ENCODE data around the gene OR4C45.
"Not testable (repeated sequence)": the region's sequence is repeated elsewhere in the genome, so short reads cannot be mapped to it uniquely, and the experiment has no call there.

OR4C45 gene

DNA sequence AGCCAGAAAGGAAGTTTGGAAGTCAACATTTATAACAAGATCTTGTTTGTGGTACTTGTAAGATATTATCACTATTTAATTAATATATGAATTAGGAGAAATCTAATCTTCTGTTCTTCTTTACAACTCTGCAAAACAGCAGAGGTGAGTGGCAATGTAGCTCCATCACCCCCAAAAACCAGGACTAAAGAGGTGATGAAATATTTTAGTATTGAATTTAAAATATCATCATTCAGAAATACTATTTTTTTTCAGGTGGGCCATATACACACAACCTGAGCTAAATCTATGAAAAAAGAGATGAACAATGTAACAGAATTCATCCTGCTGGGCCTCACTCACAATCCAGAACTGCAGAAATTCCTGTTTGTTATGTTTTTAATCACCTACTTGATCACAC, at the start of gene OR4C45:
OR4C45 (plus strand) TSS at position 301 of the 400 bp plus-strand sequence.
- no peak for DNase-seq

DNA sequence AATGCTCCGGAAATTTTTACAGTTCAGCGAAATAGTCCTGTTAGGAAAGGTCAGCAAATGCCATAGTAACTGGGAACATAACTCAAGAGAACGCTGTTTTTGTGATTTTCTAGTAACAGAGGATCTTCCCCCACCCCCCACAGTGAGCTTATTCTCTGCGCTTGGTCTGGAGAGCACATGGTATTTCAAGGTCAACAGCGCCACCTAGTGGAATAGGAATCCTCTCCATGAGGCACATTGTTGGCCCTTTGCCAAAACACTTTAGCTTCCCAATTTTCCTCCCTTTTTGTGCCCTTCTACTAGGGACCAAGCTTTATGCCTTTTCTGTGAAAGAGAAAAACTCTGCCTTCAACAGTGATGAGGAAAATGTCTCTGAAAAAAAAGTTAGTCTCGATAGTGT, 37.1 kb upstream of the OR4C45 start:
- DNase-seq = no peak

DNA sequence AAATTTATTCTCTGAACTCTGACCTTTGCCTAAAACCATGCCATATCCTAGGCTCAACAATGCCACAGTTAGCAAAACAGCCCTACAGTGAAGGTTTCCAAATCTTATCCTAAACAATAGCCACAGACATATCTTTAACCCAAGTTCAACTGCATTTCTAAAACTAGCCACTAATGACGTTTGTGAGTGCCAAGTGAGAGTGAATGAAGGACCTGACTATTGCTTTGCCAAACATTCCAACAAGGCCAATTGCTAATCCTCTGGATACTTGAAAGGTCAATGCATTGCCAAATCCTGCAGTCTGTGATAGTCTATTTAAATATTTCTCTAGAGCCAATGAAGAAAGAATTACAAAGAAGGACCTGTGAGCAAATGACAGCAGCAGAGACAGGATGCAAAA, 2.5 kb upstream of the OR4C45 start:
- no peak for DNase-seq

DNA sequence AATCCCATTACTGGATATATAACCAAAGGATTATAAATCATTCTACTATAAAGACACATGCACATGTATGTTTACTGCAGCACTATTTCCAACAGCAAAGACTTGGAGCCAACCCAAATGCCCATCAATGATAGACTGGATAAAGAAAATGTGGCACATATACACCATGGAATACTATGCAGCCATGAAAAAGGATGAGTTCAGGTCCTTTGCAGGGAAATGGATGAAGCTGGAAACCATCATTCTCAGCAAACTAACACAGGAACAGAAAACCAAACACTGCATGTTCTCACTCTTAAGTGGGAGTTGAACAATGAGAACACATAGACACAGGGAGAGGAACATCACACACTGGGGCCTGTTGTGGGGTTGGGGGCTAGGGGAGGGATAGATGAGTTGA, 3.6 kb downstream of the OR4C45 start:
- not testable (repeated sequence) for DNase-seq

DNA sequence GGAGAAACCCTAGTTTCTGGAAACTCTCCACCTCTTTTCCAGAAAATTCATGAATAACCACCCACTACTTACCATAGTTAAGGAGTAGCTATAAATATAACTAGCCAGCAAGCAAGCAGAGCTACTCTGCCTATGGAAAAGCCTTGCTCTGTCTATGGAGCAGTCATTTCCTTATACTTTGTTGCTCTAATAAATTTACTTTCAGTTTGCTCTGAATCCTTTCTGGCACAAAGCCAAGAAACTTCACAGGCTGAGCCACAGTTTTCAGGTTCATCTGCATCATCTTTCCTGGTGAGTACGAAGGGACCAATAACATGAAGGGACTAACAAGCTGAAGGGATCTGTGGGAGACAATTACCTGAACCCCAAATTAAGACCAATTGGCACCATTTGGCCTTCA, 4.6 kb downstream of the OR4C45 start:
- DNase-seq = no peak

DNA sequence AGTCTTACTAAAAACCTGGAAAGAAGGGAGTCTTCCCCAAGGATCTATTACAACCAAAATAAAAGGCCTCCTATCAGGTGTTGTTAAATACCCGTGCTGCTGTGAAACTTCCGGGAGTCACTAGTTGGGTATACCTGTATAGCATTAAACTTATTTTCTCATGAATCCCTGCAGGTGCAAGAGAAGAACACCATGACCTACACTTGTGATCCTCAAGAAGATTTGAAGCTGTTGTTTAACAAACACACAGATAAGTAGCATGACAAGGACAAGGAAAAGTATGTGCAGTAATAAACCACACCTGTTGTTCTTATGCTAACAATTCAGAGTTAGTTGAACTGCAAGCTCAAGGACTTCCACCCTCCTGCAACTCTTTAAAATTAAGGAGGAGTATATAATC, 12.0 kb downstream of the OR4C45 start:
- no peak for DNase-seq

DNA sequence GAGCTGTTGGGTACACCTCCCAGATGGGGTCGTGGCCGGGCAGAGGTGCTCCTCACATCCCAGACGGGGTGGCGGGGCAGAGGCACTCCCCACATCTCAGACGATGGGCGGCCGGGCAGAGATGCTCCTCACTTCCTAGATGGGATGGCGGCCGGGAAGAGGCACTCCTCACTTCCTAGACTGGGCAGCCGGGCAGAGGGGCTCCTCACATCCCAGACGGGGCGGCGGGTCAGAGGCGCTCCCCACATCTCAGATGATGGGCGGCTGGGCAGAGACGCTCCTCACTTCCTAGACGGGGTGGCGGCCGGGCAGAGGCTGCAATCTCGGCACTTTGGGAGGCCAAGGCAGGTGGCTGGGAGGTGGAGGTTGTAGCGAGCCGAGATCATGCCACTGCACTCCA, 30.4 kb downstream of the OR4C45 start:
- not testable (repeated sequence) for DNase-seq

DNA sequence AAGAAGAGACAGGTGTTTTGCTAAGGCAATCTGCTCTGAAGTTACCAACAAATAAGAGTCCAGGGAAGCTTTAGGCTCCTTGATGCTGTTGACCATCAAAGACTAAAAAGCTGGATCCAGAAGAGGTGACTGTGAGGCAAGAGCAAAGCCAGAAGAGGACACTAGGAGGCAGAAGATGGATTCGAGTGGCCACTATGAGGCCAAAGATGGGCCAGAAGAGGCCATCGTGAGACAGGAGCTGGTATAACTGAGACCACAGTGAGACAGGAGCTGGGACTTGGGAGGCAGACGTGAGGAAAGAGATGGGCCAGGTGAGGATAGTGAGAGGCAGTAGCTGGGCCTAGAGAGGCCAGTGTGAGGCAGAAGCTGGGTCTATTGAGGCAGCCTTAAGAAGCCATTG, 37.7 kb downstream of the OR4C45 start:
- no peak for DNase-seq

DNA sequence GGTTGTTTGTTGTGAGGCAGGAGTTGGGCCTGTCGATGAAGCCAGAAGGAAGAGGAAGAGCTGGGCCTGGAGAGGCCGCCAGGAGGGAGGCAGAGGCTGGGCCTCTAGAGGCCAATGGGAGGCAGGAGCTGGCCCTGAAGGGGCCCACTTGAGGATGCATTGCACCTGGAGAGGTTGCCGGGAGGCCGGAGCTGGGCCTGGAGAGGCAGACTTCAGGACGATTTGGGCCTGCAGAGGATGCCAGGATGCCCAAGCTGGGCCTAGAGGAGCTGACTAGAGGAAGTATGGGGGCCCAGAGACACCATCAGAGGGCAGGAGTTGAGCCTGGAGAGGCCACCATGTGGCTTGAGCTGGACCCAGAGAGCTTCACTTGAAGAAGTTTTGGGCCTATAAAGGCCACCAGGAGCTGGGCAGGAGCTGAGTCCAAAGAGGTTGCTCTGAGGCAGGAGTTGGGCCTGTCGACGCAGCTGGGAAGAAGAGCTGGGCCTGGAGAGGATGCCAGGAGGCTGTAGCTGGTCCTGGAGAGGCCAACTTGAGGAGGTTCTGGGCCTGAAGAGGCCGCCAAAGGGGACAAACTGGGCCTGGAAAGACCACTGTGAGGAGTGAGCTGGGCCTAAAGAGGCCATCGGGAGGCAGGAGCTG, 39.0 kb downstream of the OR4C45 start:
- DNase-seq = no peak

DNA sequence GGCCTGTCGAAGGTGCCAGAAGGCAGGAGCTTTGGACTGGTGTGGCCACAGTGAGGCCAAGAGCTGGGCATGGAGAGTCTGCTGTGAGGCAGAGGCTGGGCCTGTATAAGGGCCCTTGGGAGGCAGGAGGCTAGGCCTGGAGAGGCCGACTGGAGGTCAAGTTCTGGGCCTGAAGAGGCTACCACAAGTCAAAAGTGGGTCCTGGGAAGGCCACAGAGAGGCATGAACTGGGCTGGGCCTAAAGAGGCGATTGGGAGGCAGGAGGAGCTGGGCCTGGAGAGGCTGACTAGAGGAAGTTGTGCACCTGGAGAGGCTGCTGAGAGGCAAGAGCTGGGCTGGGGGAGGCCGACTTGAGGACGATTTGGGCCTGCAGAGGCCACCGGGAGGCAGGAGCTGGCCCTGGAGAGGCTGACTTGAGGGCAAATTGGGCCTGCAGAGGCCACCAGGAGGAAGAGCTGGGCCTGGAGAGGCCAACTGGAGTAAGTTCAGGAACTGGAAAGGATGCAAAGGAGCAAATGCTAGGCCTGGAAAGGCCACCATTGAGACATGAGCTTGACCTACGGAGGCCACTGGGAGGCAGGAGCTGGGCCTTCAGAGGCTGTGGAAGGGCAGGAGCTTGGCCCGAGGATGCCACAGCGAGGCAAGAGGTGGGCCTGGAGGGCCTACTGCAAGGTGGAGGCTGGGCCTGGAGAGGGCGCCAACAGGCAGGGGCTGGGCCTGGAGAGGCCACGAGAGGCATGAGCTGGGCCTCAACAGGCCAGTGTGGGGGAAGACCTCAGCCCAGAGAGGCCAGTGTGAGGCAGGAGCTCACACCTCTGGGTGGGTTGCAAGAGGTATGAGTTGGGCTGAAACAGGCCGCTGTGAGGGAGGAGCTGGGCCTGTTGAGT, 39.8 kb downstream of the OR4C45 start:
- DNase-seq = no peak

DNA sequence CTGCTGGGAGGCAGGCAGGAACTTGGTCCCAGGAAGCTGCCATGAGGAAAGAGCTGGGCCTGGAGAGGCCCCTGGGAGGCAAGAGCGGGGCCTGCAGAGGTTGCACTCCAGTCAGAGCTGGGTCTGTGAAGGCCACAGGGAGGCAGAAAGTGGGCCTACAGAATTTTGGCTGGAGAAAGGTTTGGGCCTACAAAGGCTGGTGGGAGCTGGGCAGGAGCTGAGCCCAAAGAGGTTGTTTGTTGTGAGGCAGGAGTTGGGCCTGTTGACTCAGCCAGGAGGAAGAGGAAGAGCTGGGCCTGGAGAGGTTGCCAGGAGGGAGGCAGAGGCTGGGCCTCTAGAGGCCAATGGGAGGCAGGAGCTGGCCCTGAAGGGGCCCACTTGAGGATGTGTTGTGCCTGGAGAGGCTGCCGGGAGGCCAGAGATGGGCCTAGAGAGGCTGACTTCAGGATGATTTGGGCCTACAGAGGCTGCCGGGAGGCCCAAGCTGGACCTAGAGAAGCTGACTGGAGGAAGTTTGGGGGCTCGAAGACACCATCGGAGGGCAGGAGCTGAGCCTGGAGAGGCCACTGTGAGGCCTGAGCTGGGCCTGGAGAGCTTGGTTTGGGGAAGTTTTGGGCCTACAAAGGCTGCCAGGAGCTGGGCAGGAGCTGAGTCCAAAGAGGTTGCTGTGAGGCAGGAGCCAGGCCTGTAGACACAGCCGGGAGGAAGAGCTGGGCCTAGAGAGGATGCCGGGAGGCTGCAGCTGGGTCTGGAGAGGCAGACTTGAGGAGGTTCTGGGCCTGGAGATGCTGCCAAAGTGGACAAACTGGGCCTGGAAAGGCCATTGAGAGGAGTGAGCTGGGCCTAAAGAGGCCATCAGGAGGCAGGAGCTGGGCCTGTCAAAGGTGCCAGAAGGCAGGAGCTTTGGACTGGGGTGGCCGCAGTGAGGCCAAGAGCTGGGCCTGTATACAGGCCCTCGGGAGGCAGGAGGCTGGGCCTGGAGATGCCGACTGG, 40.7 kb downstream of the OR4C45 start:
- DNase-seq = no peak

DNA sequence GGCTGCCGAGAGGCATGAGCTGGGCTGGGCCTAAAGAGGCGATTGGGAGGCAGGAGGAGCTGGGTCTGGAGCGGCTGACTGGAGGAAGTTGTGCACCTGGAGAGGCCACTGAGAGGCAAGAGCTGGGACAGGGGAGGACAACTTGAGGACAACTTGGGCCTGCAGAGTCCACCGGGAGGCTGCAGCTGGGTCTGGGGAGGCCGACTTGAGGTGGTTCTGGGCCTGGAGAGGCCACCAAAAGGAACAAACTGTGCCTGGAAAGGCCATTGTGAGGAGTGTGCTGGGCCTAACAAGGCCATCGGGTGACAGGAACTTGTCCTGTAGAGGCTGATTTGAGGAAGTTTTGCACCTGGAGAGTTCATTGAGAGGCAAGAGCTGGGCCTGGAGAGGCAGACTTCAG, 41.5 kb downstream of the OR4C45 start:
- no peak for DNase-seq

DNA sequence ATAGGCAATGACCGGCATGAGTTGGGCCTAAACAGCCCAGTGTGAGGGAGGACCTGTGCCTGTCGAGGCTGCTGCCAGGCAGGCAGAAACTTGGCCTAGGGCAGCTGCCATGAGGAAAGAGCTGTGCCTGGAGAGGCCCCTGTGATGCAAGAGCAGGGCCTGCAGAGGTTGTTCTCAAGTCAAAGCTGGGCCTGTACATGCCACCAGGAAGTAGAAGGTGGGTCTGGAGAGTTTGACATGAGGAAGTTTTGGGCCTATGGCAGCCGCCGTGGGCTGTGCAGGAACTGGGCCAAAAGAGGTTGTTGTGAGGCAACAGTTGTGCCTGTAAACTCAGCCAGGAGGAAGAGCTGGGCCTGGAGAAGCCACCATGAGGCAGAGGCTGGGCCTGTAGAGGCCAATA, 43.2 kb downstream of the OR4C45 start:
- no peak for DNase-seq

DNA sequence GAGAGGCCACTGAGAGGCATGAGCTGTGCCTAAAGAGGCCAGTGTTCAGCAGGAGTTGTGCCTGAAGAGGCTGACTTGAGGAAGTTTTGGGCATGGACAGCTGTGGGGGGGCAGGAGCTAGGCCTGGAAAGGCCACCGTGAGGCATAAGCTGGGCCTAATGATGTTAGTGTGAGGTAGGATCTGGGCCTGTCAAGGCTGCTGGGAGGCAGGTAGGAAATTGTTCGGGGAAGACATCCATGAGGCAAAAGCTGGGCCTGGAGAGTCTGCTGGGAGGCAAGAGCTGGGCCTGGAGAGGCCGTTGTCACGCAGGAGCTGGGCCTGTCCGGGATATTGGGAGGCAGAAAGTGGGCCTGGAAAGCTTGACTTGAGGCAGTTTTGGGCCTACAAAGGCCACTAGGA, 44.9 kb downstream of the OR4C45 start:
- DNase-seq = no peak

DNA sequence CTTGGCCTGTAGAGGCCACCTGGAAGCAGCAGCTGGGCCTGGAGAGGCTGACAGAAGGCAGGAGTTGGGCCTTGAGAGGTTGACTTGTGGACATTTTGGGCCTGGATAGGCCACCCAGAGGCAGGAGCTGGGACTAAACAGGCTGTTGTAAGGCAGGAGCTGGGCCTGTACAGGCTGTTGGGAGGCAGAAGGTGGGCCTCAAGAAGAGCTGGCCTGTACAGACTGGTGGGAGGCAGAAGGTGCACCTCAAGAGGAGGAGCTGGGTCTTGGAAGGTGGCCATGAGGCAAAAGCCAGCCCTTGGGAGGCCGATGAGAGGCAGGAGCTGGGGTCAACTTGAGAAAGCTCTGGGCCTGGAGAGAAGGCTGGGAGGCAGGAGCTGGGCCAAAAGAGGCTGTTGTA, 45.3 kb downstream of the OR4C45 start:
- no peak for DNase-seq

DNA sequence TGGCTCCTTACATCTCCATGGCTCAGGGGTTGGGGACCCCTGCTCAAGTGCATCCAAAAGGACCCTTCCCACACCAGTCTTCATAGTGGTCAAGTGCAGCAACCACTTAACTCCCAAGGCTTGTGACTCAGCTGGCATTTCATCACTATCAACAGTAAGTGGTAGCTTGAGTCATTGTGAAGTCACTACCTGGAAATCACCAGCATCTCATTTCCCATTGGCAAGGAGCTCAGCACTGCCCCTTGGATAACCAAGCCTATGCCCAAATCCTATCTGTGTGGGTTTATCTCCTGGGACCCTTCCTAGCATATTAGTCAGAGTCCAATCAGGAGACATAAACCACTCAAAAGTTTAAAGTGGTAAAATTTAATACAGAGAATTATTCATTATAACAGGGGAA, 46.3 kb downstream of the OR4C45 start:
- DNase-seq = not testable (repeated sequence)

DNA sequence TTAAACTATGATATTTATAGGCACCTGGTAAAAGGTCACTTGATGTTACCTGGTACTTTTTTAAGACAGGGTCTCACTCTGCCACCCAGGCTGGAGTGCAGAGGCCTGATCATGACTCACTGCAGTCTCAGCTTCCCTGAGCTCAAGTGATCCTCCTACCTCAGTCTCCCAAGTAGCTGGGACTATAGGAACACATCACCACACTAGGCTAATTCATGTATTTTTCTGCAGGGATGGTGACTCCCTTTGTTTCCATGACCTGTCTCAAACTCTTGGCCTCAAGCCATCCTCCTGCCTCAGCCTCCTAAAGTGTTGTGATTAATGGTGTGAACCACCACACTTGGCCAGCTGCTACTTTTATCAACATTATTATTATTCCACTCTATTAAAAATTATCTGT, 47.6 kb downstream of the OR4C45 start:
- DNase-seq = no peak
